HEK293 (cell line): ENCODE results near the gene MSRB1.

ENCODE experiments used
- KLF1 ChIP-seq: fragments of 450-650 bp; formaldehyde crosslinking; IDR thresholded peaks from 2 replicates; pipeline ENCODE4 v1.5.1; 2016; ENCODE audit warnings: missing biosample characterization, missing genetic modification characterization
- PRDM1 ChIP-seq: fragments of 450-650 bp; formaldehyde crosslinking; IDR thresholded peaks from 2 replicates; pipeline ENCODE4; 2016; ENCODE audit warnings: missing biosample characterization, missing genetic modification characterization
- ZNF48 ChIP-seq: fragments of 450-650 bp; formaldehyde crosslinking; IDR thresholded peaks from 2 replicates; pipeline ENCODE4 v1.5.1; 2016; ENCODE audit warnings: missing biosample characterization, missing genetic modification characterization
- TF ChIP-seq, protein P1 (sequence below): fragments of 450-650 bp; formaldehyde crosslinking; IDR thresholded peaks from 2 replicates; pipeline ENCODE4 v1.5.1; 2016; ENCODE audit warnings: missing biosample characterization, missing genetic modification characterization

DNA sequence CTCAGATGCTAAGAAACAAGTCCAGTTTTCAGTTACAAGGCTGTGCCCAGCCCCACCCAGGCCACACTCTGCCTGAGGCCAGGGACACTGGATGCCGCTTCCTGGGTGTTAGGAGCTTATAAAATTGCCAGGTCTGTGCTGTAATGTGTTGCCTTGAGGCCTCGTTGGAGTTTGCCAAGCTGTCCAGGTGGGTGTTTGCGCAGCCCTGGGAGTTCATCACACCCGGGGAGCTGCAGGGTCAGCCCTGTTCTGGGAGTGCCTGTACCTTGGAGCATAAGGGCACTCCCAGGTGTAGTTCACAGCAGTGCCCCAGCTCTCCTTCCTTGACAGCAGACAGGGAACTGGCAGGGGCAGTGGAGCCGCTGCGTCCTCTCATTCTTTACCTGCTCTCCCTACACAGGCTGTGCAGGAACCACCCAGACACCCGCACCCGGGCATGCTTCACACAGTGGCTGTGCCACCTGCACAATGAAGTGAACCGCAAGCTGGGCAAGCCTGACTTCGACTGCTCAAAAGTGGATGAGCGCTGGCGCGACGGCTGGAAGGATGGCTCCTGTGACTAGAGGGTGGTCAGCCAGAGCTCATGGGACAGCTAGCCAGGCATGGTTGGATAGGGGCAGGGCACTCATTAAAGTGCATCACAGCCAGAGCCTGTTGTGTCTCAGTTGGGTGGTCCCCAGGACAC is 42.6 kb upstream of the MSRB1 start:
- TF ChIP-seq KLF1 (no peak), ZNF48 (tag by site-specific recombination) (no peak), PRDM1 (tag by site-specific recombination) (no peak)
- TF ChIP-seq, protein P1, sequence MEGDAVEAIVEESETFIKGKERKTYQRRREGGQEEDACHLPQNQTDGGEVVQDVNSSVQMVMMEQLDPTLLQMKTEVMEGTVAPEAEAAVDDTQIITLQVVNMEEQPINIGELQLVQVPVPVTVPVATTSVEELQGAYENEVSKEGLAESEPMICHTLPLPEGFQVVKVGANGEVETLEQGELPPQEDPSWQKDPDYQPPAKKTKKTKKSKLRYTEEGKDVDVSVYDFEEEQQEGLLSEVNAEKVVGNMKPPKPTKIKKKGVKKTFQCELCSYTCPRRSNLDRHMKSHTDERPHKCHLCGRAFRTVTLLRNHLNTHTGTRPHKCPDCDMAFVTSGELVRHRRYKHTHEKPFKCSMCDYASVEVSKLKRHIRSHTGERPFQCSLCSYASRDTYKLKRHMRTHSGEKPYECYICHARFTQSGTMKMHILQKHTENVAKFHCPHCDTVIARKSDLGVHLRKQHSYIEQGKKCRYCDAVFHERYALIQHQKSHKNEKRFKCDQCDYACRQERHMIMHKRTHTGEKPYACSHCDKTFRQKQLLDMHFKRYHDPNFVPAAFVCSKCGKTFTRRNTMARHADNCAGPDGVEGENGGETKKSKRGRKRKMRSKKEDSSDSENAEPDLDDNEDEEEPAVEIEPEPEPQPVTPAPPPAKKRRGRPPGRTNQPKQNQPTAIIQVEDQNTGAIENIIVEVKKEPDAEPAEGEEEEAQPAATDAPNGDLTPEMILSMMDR: no peak
